ENCODE data around the gene KCNK1.

Gene KCNK1

GRCh38 chr1:233695901-233696300, 82.0 kb downstream of the KCNK1 start:
- DNase-seq (ENCODE audit: extremely low read depth in 1 of 2, low read depth in 1 of 2) = no peak

- DNase-seq (ENCODE audit: extremely low read depth in 1 of 2, low read depth in 1 of 2) = no peak
Observed at GRCh38 chr1:233700338-233700737, 86.4 kb downstream of the KCNK1 start.

DNA sequence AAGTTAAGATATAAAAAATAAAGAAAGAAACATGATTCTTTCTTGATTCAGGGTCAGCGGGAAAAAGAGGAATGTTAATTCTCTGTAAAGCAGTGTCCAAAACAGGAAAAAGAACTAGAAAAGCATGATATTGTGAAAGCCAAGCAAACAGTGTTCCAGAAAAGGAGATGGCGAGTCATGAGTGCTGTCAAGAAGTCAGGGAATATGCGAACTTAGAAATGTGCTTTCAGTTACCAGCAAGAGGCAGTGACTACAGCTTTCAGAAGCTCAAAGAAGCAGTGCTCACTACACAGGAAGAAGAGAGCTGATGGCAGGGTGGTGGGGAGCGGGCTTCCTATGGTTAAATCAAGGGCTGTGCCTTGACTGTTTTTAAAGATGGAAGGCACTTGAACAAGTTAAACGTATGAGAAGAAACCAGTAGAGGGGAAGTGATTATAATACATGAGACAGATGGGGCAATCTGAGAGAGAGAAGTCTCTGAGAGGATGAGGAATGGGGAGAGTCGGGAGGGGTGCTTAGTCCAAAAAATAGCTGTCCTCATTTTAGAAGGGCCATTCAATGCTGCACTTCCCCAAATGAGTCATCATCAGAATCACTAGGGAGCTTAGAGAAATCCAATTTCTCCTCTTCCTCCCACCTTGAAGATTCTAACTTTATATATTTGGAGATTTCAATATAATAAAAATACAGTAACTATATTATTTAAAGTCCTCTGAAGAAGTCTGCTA, 90.4 kb downstream of the KCNK1 start:
- DNase-seq (ENCODE audit: extremely low read depth in 1 of 2, low read depth in 1 of 2) = no peak

DNA sequence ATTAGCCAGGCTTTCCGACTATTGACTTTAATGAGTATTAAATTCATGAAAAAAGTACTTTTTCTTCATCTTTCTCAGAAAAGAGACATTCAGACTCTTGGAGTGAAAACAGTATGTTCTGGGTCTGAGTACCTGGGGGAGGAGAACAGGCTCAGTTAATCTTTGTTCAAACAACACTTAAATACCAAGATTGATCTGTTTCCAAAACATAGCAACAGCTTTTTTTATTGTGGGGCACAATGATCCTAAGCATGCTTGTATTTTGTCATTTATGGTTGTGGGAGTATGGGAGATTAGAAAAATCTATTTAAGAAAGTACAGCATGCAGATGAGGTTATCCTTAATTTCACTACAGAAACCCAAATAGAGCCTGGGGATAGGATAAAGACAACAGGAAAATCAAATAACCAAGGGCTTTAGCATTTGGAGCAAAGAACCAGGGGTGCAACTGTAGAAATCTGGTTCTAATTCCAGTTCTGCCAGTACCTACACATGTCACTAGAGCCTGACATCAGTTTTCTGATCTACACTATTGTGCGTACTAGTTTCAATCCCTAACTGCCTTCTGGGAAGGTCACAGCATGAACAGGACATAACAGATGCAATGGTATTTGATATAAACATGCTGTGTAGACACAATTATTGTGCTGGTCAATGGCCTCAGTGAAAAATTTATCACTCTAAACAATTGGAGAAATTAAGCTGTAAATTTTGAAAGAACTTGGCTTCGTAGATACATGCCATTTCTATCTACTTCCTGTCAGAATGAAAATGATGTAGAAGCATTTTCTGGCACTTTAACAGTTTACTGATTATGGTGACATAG, 91.2 kb downstream of the KCNK1 start:
- no peak for DNase-seq (ENCODE audit: extremely low read depth in 1 of 2, low read depth in 1 of 2)

DNA sequence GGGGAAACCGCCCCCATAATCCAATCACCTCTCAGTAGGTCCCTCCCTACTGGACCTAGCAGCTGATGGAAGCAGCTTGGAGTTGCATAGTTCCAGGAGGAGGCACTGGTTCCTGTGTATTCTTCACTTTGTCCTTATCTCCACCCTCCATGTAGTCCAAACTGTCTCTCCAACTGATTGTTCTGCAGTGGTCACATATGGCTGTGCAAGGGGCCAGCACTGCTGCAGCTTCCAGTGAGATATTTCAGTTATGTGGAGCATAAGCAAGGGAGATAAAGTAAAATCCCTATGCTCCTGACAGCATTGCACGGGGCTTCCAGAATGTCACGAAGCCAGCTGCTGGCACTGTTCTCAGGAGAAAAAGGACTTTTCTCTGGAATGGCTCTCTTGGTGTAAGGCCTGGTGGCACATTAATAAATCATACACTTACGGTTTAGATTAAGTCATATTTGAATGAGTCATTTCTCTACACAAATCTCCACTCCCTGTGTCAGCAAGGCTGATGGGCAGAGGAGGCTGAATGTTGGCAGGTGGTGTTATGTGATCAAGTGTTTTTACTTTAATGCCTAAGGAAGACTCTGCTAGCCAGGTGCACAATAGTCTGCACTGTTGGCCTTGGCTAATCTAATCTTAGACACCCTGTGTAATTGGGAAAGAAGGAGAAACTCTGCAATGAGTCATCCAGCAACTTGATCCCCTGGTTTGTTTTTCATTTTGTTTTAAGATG, 93.4 kb downstream of the KCNK1 start:
- no peak for DNase-seq (ENCODE audit: extremely low read depth in 1 of 2, low read depth in 1 of 2)

GRCh38 chr1:233707880-233708815, 94.2 kb downstream of the KCNK1 start:
- DNase-seq (ENCODE audit: extremely low read depth in 1 of 2, low read depth in 1 of 2) = no peak

DNA sequence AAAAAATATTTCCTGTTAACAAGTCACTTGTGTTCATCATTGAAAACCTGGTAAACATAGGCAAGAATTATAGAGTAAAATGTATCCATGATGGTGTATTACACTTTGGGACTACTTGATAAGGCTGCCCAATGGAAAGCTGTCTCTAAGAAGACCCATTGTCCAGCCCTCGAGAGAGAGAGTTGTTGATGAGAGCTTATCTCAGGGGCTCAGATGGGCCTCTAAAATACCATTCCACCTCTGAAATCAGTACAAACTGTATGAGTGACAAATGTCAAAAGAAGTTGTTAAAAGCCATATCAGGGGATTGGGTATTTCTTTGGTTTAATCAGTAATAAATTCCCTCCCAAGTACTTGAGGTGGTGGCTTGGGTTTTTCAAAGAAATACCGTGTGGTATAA, 96.1 kb downstream of the KCNK1 start:
- no peak for DNase-seq (ENCODE audit: extremely low read depth in 1 of 2, low read depth in 1 of 2)

- no peak for DNase-seq (ENCODE audit: extremely low read depth in 1 of 2, low read depth in 1 of 2)
Observed at GRCh38 chr1:233710507-233710906, 96.6 kb downstream of the KCNK1 start.

- DNase-seq (ENCODE audit: extremely low read depth in 1 of 2, low read depth in 1 of 2) = no peak
Observed at GRCh38 chr1:233714631-233715217, 100.8 kb downstream of the KCNK1 start.

GRCh38 chr1:233718057-233718456, 104.2 kb downstream of the KCNK1 start:
- no peak for DNase-seq (ENCODE audit: extremely low read depth in 1 of 2, low read depth in 1 of 2)

GRCh38 chr1:233719655-233720341, 105.9 kb downstream of the KCNK1 start:
- no peak for DNase-seq (ENCODE audit: extremely low read depth in 1 of 2, low read depth in 1 of 2)

- DNase-seq (ENCODE audit: extremely low read depth in 1 of 2, low read depth in 1 of 2) = no peak
Observed at GRCh38 chr1:233721004-233721595, 107.2 kb downstream of the KCNK1 start.

Data from stimulated activated CD8-positive, alpha-beta memory T cell treated with anti-CD3 and anti-CD28 coated beads, Interleukin-7, amount 100 ng/mL, for 48 hours (primary cell).